Activated CD4-positive, alpha-beta T cell treated with anti-CD3 and anti-CD28 coated beads, Interleukin-10, Interleukin-2, amounts not matched to agents 100 ng/mL and 50 ng/mL, durations not matched to agents 16 hours and 8 hours (primary cell): ENCODE measurements around the gene PLGLB2.
"Not testable (repeated sequence)": the region's sequence is repeated elsewhere in the genome, so short reads cannot be mapped to it uniquely, and the experiment has no call there.

ENCODE experiments used
- DNase-seq: peaks from one replicate; pipeline ENCODE4 v3.0.0-alpha.2; 2020

Gene PLGLB2

DNA sequence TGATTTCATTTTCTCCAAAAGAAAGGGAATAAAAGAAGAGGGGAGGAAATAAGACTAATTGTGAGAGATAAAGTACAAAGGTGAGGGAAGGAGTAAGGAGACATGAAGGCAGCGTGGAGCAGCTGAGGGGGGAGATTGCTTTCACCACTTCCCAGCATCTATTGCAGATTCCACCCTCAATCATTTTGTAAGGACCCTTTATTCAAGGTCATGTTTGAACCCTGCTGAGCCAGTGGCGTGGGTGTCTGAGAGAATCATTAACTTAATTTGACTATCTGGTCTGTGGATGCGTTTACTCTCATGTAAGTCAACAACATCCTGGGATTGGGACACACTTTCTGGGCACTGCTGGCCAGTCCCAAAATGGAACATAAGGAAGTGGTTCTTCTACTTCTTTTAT, at the start of gene PLGLB2:
Gene PLGLB2, plus strand, starts transcription at position 297 of the 400 bp plus-strand sequence. Its CDS starts 67 bp downstream, at position 364.
- DNase-seq = not testable (repeated sequence)

GRCh38 chr2:87704572-87705323, 43.1 kb upstream of the PLGLB2 start:
- peak; percentile 61 for DNase-seq

GRCh38 chr2:87708368-87708767, 39.5 kb upstream of the PLGLB2 start:
- DNase-seq = not testable (repeated sequence)

DNA sequence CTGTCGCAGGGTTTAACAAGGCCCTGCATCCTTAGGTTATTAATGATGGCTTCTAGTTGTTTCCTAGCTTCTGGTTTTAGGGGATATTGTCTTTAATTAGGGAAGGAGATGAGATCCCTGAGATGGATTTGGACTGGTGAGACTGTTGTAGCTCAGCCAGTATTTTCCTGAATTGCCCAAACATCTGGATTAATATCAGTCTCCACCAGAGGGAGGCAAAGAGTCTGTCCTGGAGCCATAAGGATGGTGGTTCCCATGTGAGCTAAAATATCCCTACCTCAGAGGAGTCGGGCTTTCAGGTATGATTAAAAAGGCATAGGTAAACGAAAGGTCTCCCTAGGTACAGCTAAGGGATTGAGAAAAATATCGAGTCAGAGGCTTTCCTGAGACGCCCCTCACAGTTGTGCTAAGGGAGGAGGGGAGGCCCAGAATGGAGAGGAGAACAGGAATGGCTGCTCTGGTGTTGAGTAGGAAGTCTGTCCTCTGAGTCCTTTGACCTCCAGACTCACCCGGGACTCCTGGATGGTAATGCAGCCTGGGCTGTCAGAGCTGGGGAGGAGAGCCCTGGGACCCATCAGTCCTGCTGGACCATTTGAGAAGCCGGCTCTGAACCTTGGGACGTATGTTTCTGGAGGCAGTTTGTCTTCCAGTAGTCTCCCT, 19.8 kb upstream of the PLGLB2 start:
- not testable (repeated sequence) for DNase-seq

DNA sequence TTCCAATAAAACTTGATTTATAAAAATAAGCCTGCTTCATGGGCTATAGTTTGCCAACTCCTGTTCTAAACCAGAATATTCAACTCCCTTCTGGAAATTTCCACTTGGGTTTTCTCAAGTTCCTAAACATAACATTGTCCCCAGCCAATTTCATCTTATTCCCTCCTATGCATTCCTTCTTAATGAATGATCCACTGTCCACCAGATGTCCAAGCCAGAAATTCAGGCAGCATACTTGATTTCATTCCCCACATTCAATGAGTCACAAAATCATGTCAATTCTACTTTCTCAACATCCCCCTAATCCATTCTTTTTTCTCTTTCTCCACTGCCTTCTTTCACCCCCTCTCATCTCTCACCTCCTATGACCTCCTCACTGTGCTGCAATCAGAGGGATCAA, 7.0 kb upstream of the PLGLB2 start:
- not testable (repeated sequence) for DNase-seq

DNA sequence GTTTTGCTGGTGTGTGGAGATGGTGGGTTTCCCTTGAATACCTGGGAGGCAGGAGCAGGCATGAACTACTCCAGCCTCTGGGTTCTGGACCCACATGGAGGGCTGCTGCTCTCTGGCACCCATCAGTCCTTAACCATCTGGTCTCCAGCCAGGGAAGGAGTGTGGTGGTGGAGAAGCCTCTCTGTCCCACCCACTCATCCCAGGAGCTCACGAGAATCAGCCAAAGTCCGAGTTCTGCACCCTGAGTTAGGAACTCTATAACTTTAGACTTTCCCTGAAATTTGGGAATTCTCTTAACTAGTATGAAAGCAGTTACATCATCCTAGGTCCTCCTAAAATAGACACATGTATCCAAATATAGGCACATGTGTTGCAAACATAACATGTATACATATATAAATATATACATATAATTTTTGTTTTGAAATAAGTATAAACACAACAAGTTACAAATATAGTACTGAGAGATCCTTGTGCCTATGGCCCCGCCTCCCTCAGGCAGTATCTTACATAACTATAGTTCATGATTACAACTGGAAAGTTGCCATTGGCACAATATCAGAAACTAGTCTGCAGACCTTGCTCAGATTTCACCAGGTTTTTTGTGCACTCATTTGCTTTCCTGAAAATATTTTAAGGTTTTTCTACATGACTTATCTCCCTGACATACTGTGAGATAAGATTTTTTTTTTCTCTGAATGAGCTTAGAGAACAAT, 5.3 kb upstream of the PLGLB2 start:
- DNase-seq = not testable (repeated sequence)

DNA sequence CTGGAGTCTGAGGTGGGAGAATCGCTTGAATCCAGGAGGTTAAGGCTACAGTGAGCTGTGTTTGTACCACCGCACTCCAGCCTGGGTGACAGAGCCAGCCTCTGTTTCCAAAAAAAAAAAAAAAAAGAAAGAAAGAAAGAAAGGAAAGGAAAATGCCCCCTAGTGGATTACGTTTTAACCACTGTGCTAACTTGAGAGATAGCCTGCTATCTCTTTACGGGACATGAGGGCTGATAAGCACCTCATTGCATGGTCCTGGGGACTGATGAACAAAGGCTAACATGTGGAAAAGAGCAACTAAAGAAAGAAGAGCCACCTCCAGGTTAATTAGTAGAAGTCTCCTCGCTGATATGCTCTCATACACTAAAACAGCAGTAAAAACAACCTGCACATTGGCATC, 4.2 kb upstream of the PLGLB2 start:
- DNase-seq = not testable (repeated sequence)

DNA sequence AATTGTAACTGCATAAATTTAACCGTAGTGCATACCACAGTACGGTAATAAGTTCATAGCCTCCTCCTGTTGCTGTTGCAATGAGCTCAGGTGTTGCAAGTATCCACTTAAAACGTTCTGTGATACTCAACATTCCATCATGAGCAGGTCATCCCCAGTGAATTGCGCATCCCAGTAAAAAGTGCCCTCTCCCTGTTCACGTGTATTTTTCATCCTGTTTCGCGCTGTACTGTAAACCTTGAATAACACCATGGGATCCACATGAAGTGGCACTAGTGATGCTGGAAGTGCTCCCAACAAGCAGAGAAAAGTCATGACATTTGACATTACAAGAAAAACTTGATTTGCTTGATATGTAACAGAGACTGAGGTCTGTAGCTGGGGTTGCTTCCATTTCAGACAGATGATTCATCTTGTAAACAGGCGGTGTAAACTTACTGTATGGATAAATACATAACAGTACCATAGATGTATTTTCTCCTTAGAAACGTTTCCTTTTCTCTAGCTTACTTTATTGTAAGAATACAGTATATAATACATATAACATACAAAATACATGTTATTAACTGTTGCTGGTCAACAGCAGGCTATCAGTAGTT, 2.4 kb upstream of the PLGLB2 start:
- DNase-seq = not testable (repeated sequence)

DNA sequence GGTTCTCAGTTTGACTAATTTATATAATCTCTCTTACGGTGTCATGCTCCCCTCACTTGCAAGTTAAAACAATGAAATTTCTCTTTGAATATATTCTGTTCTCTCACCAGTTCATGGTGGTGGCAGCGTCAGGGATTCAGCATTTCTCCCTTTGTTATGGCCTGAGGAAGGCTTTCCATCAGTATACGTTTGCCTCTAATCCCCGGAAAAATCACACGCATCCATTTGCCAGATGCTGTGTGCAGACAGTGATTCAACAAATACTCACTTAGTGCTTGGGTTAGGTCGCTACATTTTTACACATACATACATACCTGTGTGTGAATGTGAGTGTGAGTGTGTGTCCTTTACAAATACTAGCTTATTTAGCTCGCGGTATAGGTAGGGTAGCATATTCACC, 637 bp downstream of the PLGLB2 start:
- not testable (repeated sequence) for DNase-seq

DNA sequence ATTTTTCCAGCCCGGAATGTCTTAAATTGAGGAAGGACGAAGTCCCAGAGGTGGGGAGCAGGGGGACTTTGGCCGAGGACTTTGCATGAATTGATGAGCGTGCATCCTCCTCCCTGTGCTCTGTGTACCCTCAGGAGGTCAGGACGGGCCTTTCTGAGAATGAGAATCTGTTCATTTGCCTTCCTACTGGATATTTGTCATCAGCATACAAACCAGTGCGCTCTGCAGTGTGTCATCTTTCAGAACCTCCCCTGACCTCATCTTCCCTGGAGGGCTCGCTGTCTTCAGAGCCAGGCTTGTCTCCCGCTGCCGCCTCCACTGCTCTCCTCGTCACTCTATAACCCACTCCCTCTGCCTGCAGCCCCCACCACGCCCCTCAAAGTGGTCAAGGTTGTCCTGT, 2.7 kb downstream of the PLGLB2 start:
- DNase-seq = not testable (repeated sequence)

GRCh38 chr2:87754759-87755158, 6.9 kb downstream of the PLGLB2 start:
- DNase-seq = not testable (repeated sequence)
